Esophagus muscularis mucosa (tissue), 4 donors: ENCODE data around the gene POU5F1. TPM values are rescaled to one million over a fixed set of nuclear protein-coding genes. Genes with fewer than 3 reads are reported as not detected.

Experiments
- DNase-seq: peaks from one replicate; pipeline ENCODE4 v3.0.0-alpha.2; 2017; ENCODE audit errors: extremely low spot score
- H3K27ac ChIP-seq, 4 donors: fragments of 200-600 bp; sonication (generic); replicated peaks in 1 of 4; 1 replicate in 3 of 4; 2 replicates in 1 of 4; pipeline ENCODE4 v1.5.1; 2016 to 2019; ENCODE audit warnings: mild to moderate bottlenecking in 1 of 4
- H3K27me3 ChIP-seq, 4 donors: fragments of 200-600 bp; sonication (generic); one replicate each; pipeline versions ENCODE4 v1.5.1 to v1.6.0; 2016 to 2019
- H3K36me3 ChIP-seq, 4 donors: fragments of 200-600 bp; sonication (generic); one replicate each; pipeline ENCODE4 v1.5.1; 2016 to 2019
- H3K4me1 ChIP-seq, 4 donors: fragments of 200-600 bp; sonication (generic); one replicate each; pipeline ENCODE4 v1.5.1; 2016 to 2019
- H3K4me3 ChIP-seq, 4 donors: fragments of 200-600 bp; sonication (generic); 1 replicate in 2 of 4; 2 replicates in 2 of 4; pipeline ENCODE4 v1.5.1; 2016 to 2019; ENCODE audit warnings: mild to moderate bottlenecking in 4 of 4, moderate library complexity in 1 of 4
- H3K9me3 ChIP-seq, 4 donors: fragments of 200-600 bp; sonication (generic); 1 replicate in 3 of 4; 2 replicates in 1 of 4; pipeline ENCODE4 v1.5.1; 2016 to 2019
- EP300 ChIP-seq: sonication (generic); formaldehyde crosslinking; IDR thresholded peaks from one replicate; pipeline ENCODE4 v1.6.1; 2017; ENCODE audit warnings: antibody characterized with exemption
- POLR2A ChIP-seq: fragments of 450-650 bp; IDR thresholded peaks from one replicate; pipeline ENCODE4 v1.6.1; 2017; ENCODE audit warnings: antibody characterized with exemption, moderate library complexity, mild to moderate bottlenecking, low read depth
- POLR2AphosphoS5 ChIP-seq, 2 donors: sonication (generic); formaldehyde crosslinking; IDR thresholded peaks; one replicate each; pipeline ENCODE4 v1.6.1; 2017; ENCODE audit warnings: antibody characterized with exemption in 2 of 2
- WGBS: methylation state at CpG from one replicate; pipeline ENCODE4 v1.1.5; 2018; 5-methylcytosine and 5-hydroxymethylcytosine counted together
- intact Hi-C: fragments of 100-400 bp; cut with DNase I; formaldehyde crosslinking; loops from one replicate; pipeline ENCODE4 v1.15.1; 2023
- total RNA-seq, 4 donors: library from RNA; depleted of rRNA; stranded (reverse); fragments of >200 nt; gene quantifications; one replicate each; pipeline versions ENCODE4 v1.1.0 to v1.2.1, GENCODE V29; 2016
- TF ChIP-seq, protein P1 (sequence below), 3 experiments: fragments of 200-600 bp in 2 of 3; fragments of 450-650 bp in 1 of 3; sonication (generic) in 2 of 3; IDR thresholded peaks; one replicate each; pipeline ENCODE4 v1.5.1; 2017 to 2019; ENCODE audit warnings: antibody characterized with exemption in 3 of 3, mild to moderate bottlenecking in 2 of 3, moderate library complexity in 1 of 3

POU5F1 gene
- total RNA-seq, 4 donors from 2014 or later: 1.3 TPM; not detected in 3

GRCh38 chr6:31174378-31174777 is 3.9 kb upstream of the POU5F1 start:
- intact Hi-C loops: no loop called here
- 92% methylated on average over 5 of the region's 5 CpGs for WGBS
- H3K36me3 ChIP-seq: no peaks in the 10 kb centered on the region
- TF ChIP-seq POLR2AphosphoS5 (IDR thresholded peaks at IDR 0.05) (no peak), EP300 (no peak), POLR2A (no peak)
- TF ChIP-seq, protein P1, sequence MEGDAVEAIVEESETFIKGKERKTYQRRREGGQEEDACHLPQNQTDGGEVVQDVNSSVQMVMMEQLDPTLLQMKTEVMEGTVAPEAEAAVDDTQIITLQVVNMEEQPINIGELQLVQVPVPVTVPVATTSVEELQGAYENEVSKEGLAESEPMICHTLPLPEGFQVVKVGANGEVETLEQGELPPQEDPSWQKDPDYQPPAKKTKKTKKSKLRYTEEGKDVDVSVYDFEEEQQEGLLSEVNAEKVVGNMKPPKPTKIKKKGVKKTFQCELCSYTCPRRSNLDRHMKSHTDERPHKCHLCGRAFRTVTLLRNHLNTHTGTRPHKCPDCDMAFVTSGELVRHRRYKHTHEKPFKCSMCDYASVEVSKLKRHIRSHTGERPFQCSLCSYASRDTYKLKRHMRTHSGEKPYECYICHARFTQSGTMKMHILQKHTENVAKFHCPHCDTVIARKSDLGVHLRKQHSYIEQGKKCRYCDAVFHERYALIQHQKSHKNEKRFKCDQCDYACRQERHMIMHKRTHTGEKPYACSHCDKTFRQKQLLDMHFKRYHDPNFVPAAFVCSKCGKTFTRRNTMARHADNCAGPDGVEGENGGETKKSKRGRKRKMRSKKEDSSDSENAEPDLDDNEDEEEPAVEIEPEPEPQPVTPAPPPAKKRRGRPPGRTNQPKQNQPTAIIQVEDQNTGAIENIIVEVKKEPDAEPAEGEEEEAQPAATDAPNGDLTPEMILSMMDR (IDR thresholded peaks at IDR 0.05): no peak
- H3K27ac ChIP-seq: no peak overlapping the region
- no peak overlapping the region for H3K4me3 ChIP-seq
- H3K27me3 ChIP-seq: peaks cover 0 to 8% (median 0%) of the 10 kb centered on the region in 4 donors
- DNase-seq: no peak
- no peaks in the 10 kb centered on the region for H3K9me3 ChIP-seq
- peaks cover 0 to 9% (median 6%) of the 10 kb centered on the region in 4 donors for H3K4me1 ChIP-seq

- H3K27me3 ChIP-seq: peaks cover 0 to 8% (median 0%) of the 10 kb centered on the region in 4 donors
- H3K36me3 ChIP-seq: no peaks in the 10 kb centered on the region
- no peak for TF ChIP-seq POLR2AphosphoS5 (IDR thresholded peaks at IDR 0.05)
- TF ChIP-seq POLR2A: no peak
- TF ChIP-seq, protein P1 (IDR thresholded peaks at IDR 0.05): no peak
- TF ChIP-seq EP300: no peak
- H3K4me1 ChIP-seq: peaks cover 0 to 4% (median 0%) of the 10 kb centered on the region in 4 donors
- H3K9me3 ChIP-seq: no peaks in the 10 kb centered on the region
- no peak overlapping the region for H3K27ac ChIP-seq
- 62% methylated on average over 3 of the region's 3 CpGs for WGBS
- H3K4me3 ChIP-seq: no peak overlapping the region
- intact Hi-C loops: no loop called here
- DNase-seq: no peak
Measured at GRCh38 chr6:31173406-31173805, 2.9 kb upstream of the POU5F1 start.

DNA sequence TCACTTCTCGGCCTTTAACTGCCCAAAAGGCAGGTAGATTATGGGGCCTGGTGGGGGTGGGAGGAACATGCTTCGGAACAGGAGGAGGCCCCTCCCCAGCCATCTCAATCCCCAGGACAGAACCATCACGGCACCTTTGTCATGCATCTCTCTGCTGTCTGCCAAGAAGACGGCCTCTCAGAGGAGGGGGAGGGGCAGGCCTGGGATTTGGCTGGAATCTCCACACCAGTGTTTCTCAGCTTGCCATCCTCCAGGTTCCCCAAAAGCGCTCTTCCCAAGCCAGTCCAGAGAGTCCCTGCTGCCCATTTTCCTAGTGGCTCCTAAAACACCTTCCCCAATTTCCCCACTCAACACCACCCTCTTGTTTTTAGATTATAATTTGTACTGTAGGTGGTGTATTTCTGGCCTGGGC is 2.5 kb upstream of the POU5F1 start:
- WGBS: 84% methylated on average over 3 of the region's 5 CpGs
- H3K36me3 ChIP-seq: no peaks in the 10 kb centered on the region
- peaks cover 0 to 8% (median 0%) of the 10 kb centered on the region in 4 donors for H3K27me3 ChIP-seq
- H3K4me1 ChIP-seq: peaks cover 0 to 4% (median 0%) of the 10 kb centered on the region in 4 donors
- H3K9me3 ChIP-seq: no peaks in the 10 kb centered on the region
- TF ChIP-seq POLR2AphosphoS5 (IDR thresholded peaks at IDR 0.05): no peak
- TF ChIP-seq POLR2A: no peak
- no peak for TF ChIP-seq EP300
- TF ChIP-seq, protein P1 (IDR thresholded peaks at IDR 0.05): no peak
- intact Hi-C loops: no loop called here
- no peak overlapping the region for H3K4me3 ChIP-seq
- H3K27ac ChIP-seq: no peak overlapping the region
- DNase-seq: no peak

- Histone ChIP-seq H3K4me1 (peaks cover 0 to 4% (median 0%) of the 10 kb centered on the region in 4 donors), H3K36me3 (no peaks in the 10 kb centered on the region), H3K4me3 (no peak overlapping the region), H3K9me3 (no peaks in the 10 kb centered on the region), H3K27ac (no peak overlapping the region), H3K27me3 (peaks cover 0 to 8% (median 0%) of the 10 kb centered on the region in 4 donors)
- no peak for TF ChIP-seq POLR2AphosphoS5 (IDR thresholded peaks at IDR 0.05)
- TF ChIP-seq POLR2A: no peak
- TF ChIP-seq, protein P1 (IDR thresholded peaks at IDR 0.05): no peak
- TF ChIP-seq EP300: no peak
- DNase-seq: no peak
- intact Hi-C loops: no loop called here
- WGBS: 63% methylated on average over 13 of the region's 16 CpGs
Measured at GRCh38 chr6:31171931-31172905, 1.7 kb upstream of the POU5F1 start.
